ENCODE measurements around the gene GNAS. TPM values are rescaled to one million over a fixed set of nuclear protein-coding genes. Genes with fewer than 3 reads are reported as not detected.

Gene GNAS
- total RNA-seq, 3 donors from 2014 or later (not counting 1 experiment from before 2014, with no cell fraction given), result 530 to 823 (median 582) TPM

DNA sequence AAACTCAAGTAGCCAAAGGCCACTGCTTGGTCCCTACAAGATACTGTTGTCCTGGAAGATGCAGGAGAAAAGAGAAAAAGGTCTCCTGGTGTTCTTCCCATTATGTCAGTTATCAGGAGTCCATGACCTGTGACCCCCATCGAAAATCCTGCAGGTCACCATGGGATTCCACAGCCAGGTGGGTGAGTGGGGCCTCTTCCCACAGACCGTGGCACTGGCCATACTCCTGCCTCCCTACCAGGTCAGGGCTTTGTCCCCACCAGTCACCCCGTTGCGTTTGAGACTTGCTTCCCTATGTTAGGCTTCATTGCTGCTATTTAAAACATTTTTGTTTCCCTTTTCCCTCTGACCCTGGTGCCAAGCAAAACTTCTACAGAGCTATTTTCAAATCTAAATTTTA is 60.6 kb downstream of the GNAS start:
- H3K4me3 Mint-ChIP-seq, result no peak overlapping the region
- peaks cover 39% of the 10 kb centered on the region for H3K36me3 ChIP-seq (ENCODE audit: control insufficient read depth, insufficient read depth, low read length)
- TF ChIP-seq, protein P1, sequence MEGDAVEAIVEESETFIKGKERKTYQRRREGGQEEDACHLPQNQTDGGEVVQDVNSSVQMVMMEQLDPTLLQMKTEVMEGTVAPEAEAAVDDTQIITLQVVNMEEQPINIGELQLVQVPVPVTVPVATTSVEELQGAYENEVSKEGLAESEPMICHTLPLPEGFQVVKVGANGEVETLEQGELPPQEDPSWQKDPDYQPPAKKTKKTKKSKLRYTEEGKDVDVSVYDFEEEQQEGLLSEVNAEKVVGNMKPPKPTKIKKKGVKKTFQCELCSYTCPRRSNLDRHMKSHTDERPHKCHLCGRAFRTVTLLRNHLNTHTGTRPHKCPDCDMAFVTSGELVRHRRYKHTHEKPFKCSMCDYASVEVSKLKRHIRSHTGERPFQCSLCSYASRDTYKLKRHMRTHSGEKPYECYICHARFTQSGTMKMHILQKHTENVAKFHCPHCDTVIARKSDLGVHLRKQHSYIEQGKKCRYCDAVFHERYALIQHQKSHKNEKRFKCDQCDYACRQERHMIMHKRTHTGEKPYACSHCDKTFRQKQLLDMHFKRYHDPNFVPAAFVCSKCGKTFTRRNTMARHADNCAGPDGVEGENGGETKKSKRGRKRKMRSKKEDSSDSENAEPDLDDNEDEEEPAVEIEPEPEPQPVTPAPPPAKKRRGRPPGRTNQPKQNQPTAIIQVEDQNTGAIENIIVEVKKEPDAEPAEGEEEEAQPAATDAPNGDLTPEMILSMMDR (IDR thresholded peaks at IDR 0.05), result no peak
- peaks cover 13% of the 10 kb centered on the region for H3K4me1 ChIP-seq (ENCODE audit: control insufficient read depth, insufficient read depth, low read length)
- H3K36me3 Mint-ChIP-seq, result peaks cover 22% of the 10 kb centered on the region
- H3K9me3 ChIP-seq (ENCODE audit: control insufficient read depth, insufficient read depth, low read length), result no peaks in the 10 kb centered on the region
- no peaks in the 10 kb centered on the region for H3K9me3 Mint-ChIP-seq
- WGBS (ENCODE audit: insufficient coverage), result 99% methylated on average over 4 of the region's 4 CpGs
- ATAC-seq (no peak), DNase-seq (no peak)
- H3K4me1 Mint-ChIP-seq, result peaks cover 19 to 20% of the 10 kb centered on the region in 2 donors
- no peak overlapping the region for H3K27ac Mint-ChIP-seq
- no peaks in the 10 kb centered on the region for H3K27me3 ChIP-seq (ENCODE audit: control insufficient read depth, insufficient read depth, low read length)
- intact Hi-C loops (cut with micrococcal nuclease), result no loop called here
- H3K4me3 ChIP-seq (ENCODE audit: low read length), result no peak overlapping the region
- H3K27ac ChIP-seq (ENCODE audit: low read length), result no peak overlapping the region
- no peaks in the 10 kb centered on the region for H3K27me3 Mint-ChIP-seq (ENCODE audit: low read depth in 2 of 2)

DNA sequence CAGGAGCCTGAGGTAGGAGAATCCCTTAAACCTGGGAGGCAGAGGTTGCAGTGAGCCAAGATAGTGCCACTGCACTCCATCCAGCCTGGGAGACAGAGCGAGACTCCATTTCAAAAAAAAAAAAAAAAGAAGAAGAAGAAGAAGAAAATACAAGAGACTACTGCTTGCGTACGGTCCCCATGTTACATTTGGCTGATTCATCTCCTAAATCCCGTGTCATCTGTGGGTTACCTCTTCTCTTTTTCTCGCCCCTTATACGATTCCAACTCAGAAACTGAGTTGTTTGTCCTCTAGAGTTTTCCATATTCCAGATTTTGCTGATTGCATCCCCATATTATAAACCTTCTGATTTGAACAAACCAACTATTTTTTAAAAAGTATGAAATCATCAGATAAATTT is 66.1 kb downstream of the GNAS start:
- Mint-ChIP-seq H3K27ac (no peak overlapping the region), H3K4me1 (no peaks in the 10 kb centered on the region), H3K27me3 (ENCODE audit: low read depth in 2 of 2) (peaks cover 3 to 6% of the 10 kb centered on the region in 2 donors), H3K4me3 (no peak overlapping the region), H3K36me3 (no peaks in the 10 kb centered on the region), H3K9me3 (no peaks in the 10 kb centered on the region)
- Histone ChIP-seq H3K4me1 (ENCODE audit: control insufficient read depth, insufficient read depth, low read length) (no peaks in the 10 kb centered on the region), H3K9me3 (ENCODE audit: control insufficient read depth, insufficient read depth, low read length) (no peaks in the 10 kb centered on the region), H3K36me3 (ENCODE audit: control insufficient read depth, insufficient read depth, low read length) (no peaks in the 10 kb centered on the region), H3K27me3 (ENCODE audit: control insufficient read depth, insufficient read depth, low read length) (no peaks in the 10 kb centered on the region), H3K4me3 (ENCODE audit: low read length) (no peak overlapping the region), H3K27ac (ENCODE audit: low read length) (no peak overlapping the region)
- ATAC-seq (no peak), DNase-seq (no peak)
- WGBS (ENCODE audit: insufficient coverage), result 87% methylated on average over 6 of the region's 6 CpGs
- intact Hi-C loops (cut with micrococcal nuclease), result no loop called here
- TF ChIP-seq, protein P1 (IDR thresholded peaks at IDR 0.05), result no peak

DNA sequence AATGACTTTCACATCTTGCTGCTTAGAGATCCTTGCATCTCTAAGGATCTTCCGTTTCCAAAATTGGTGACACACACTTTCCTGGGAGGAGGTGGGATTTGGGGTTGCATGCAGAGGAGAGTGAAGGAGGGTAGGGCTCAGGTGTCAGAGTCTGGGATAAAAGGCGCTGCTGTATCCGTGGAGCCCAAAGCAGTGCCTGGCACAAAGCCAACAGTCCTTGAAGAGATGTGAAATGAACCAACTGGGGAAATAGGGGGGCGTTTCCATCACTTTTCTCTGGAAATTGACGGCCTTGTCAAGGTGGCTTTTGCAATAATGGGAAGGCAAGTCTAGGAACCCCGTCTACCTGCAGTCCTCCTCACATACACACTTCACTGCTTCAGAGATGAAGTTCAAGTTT is 69.0 kb downstream of the GNAS start:
- Mint-ChIP-seq H3K4me3 (no peak overlapping the region), H3K27me3 (ENCODE audit: low read depth in 2 of 2) (peaks cover 3 to 6% of the 10 kb centered on the region in 2 donors), H3K4me1 (no peaks in the 10 kb centered on the region), H3K27ac (no peak overlapping the region), H3K9me3 (no peaks in the 10 kb centered on the region), H3K36me3 (no peaks in the 10 kb centered on the region)
- Histone ChIP-seq H3K4me3 (ENCODE audit: low read length) (no peak overlapping the region), H3K36me3 (ENCODE audit: control insufficient read depth, insufficient read depth, low read length) (no peaks in the 10 kb centered on the region), H3K27me3 (ENCODE audit: control insufficient read depth, insufficient read depth, low read length) (no peaks in the 10 kb centered on the region), H3K9me3 (ENCODE audit: control insufficient read depth, insufficient read depth, low read length) (no peaks in the 10 kb centered on the region), H3K4me1 (ENCODE audit: control insufficient read depth, insufficient read depth, low read length) (no peaks in the 10 kb centered on the region), H3K27ac (ENCODE audit: low read length) (no peak overlapping the region)
- TF ChIP-seq, protein P1 (IDR thresholded peaks at IDR 0.05), result no peak
- intact Hi-C loops (cut with micrococcal nuclease), result no loop called here
- 91% methylated on average over 5 of the region's 6 CpGs for WGBS (ENCODE audit: insufficient coverage)
- DNase-seq (no peak), ATAC-seq (no peak)

DNA sequence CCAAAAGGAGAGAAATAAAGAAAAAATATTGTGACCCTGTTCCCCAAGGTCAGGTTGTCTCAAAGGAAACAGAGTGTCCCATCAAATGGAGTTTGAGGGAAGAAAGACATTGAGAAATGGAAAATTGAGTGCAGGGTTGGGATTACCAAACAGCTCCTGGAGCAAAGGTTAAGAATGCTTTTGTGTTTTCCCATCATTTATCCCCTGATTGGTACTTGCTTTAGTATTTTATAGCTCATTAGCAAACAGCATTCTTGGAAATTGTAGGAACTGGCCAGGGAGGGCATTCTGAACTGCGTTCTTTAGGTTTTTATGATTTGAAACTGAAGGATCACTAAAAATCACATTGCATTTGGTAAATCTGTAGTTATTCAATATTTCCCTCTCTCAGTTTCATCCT is 69.5 kb downstream of the GNAS start:
- H3K27ac ChIP-seq (ENCODE audit: low read length), result no peak overlapping the region
- intact Hi-C loops (cut with micrococcal nuclease), result no loop called here
- Mint-ChIP-seq H3K4me1 (no peaks in the 10 kb centered on the region), H3K4me3 (no peak overlapping the region), H3K9me3 (no peaks in the 10 kb centered on the region), H3K36me3 (no peaks in the 10 kb centered on the region), H3K27ac (no peak overlapping the region), H3K27me3 (ENCODE audit: low read depth in 2 of 2) (peaks cover 3 to 6% of the 10 kb centered on the region in 2 donors)
- H3K4me3 ChIP-seq (ENCODE audit: low read length), result no peak overlapping the region
- no peaks in the 10 kb centered on the region for H3K27me3 ChIP-seq (ENCODE audit: control insufficient read depth, insufficient read depth, low read length)
- H3K9me3 ChIP-seq (ENCODE audit: control insufficient read depth, insufficient read depth, low read length), result no peaks in the 10 kb centered on the region
- no peak for DNase-seq
- no peaks in the 10 kb centered on the region for H3K36me3 ChIP-seq (ENCODE audit: control insufficient read depth, insufficient read depth, low read length)
- H3K4me1 ChIP-seq (ENCODE audit: control insufficient read depth, insufficient read depth, low read length), result no peaks in the 10 kb centered on the region
- WGBS (ENCODE audit: insufficient coverage), result no CpG with 5 or more reads among the region's 1 CpG
- TF ChIP-seq, protein P1 (IDR thresholded peaks at IDR 0.05), result no peak
- ATAC-seq, result no peak

All from natural killer cell (primary cell).